Measurements from ENCODE around the gene CROCC. TPM values are rescaled to one million over a fixed set of nuclear protein-coding genes. Genes with fewer than 3 reads are reported as not detected.
"Not testable (repeated sequence)": the region's sequence is repeated elsewhere in the genome, so short reads cannot be mapped to it uniquely, and the experiment has no call there.

The CROCC gene
- total and polyA plus RNA-seq, 9 of the 15 experiments (the other 6 are each of a cell fraction or from before 2014, with no cell fraction given): 0.17 to 15.4 (median 7.6) TPM

GRCh38 chr1:16874968-16875765 is 46.6 kb upstream of the CROCC start:
- H3K27ac ChIP-seq (ENCODE audit: extremely low read depth, low read depth, low read length); FAIRE-seq; BruUV-seq (replicated peaks); H3K4me1 ChIP-seq (replicated peaks in 1 of 2; ENCODE audit: control insufficient read depth in 2 of 2, insufficient read depth in 2 of 2, low read length in 2 of 2); H3K27me3 ChIP-seq (ENCODE audit: control insufficient read depth in 2 of 2, insufficient read depth in 2 of 2, low read length in 2 of 2); H3K36me3 ChIP-seq (ENCODE audit: control insufficient read depth, insufficient read depth, low read length); H4K20me1 ChIP-seq (replicated peaks; ENCODE audit: control insufficient read depth, insufficient read depth, low read length); H3K79me2 ChIP-seq (ENCODE audit: control insufficient read depth, insufficient read depth, low read length); CTCF ChIA-PET (ENCODE audit: low intra/inter-chr PET ratio); H3K9me3 ChIP-seq (replicated peaks; ENCODE audit: control insufficient read depth, insufficient read depth, low read depth, low read length); ATAC-seq; H3K9me1 ChIP-seq (ENCODE audit: control insufficient read depth, insufficient read depth, low read length); H3K4me3 ChIP-seq; POLR2A ChIA-PET; H3K4me2 ChIP-seq (ENCODE audit: insufficient read depth, low read length); H2AFZ ChIP-seq (ENCODE audit: low read depth, low read length); intact Hi-C loops (cut with micrococcal nuclease); H3K9ac ChIP-seq (ENCODE audit: insufficient read depth in 1 of 2, low read depth in 2 of 2, low read length in 2 of 2); DNase-seq (ENCODE audit: extremely low read depth in 1 of 4, low spot score in 3 of 4): not testable (repeated sequence)
- in situ Hi-C loops (cut with MboI): loop anchor here (25.0 kb wide), 2 partner anchors 438 to 1013 kb away; partner anchors contain the start of genes NECAP2 and SPATA21
- WGBS (ENCODE audit: insufficient coverage, low coverage, missing lambda C conversion rate): 59% methylated on average over 21 of the region's 35 CpGs

GRCh38 chr1:16881742-16882141 is 40.0 kb upstream of the CROCC start:
- H3K9me1 ChIP-seq (ENCODE audit: control insufficient read depth, insufficient read depth, low read length); POLR2A ChIA-PET; H4K20me1 ChIP-seq (replicated peaks; ENCODE audit: control insufficient read depth, insufficient read depth, low read length); H3K9ac ChIP-seq (ENCODE audit: insufficient read depth in 1 of 2, low read depth in 2 of 2, low read length in 2 of 2); H3K27me3 ChIP-seq (ENCODE audit: control insufficient read depth in 2 of 2, insufficient read depth in 2 of 2, low read length in 2 of 2); H3K36me3 ChIP-seq (ENCODE audit: control insufficient read depth, insufficient read depth, low read length); CTCF ChIA-PET (ENCODE audit: low intra/inter-chr PET ratio); H3K9me3 ChIP-seq (replicated peaks; ENCODE audit: control insufficient read depth, insufficient read depth, low read depth, low read length); H3K79me2 ChIP-seq (ENCODE audit: control insufficient read depth, insufficient read depth, low read length); in situ Hi-C loops (cut with MboI); BruUV-seq (replicated peaks); H3K4me2 ChIP-seq (ENCODE audit: insufficient read depth, low read length); H3K4me1 ChIP-seq (replicated peaks in 1 of 2; ENCODE audit: control insufficient read depth in 2 of 2, insufficient read depth in 2 of 2, low read length in 2 of 2); ATAC-seq; H2AFZ ChIP-seq (ENCODE audit: low read depth, low read length); intact Hi-C loops (cut with micrococcal nuclease); DNase-seq (ENCODE audit: extremely low read depth in 1 of 4, low spot score in 3 of 4); H3K27ac ChIP-seq (ENCODE audit: extremely low read depth, low read depth, low read length); FAIRE-seq; H3K4me3 ChIP-seq: not testable (repeated sequence)
- WGBS (ENCODE audit: insufficient coverage, low coverage, missing lambda C conversion rate): 41% methylated on average over 1 of the region's 1 CpG
